ENCODE results near the gene MKRN2. TPM values are rescaled to one million over a fixed set of nuclear protein-coding genes. Genes with fewer than 3 reads are reported as not detected.
A peak's percentile ranks its signal among the peaks of the same experiment; 100 is the strongest.

Gene MKRN2
- total and polyA plus RNA-seq, 9 of the 15 experiments (the other 6 are each of a cell fraction or from before 2014, with no cell fraction given): 29.4 to 63.2 (median 42.9) TPM

GRCh38 chr3:12629560-12629959 lies 72.7 kb downstream of the MKRN2 start (continued):
- TF ChIP-seq ZNF318 (IDR thresholded peaks at IDR 0.05; ENCODE audit: borderline replicate concordance in 1 of 2, low read depth in 1 of 2) (no peak), E4F1 (CRISPR knock-in tag; IDR thresholded peaks at IDR 0.05; ENCODE audit: borderline replicate concordance) (no peak), NCOR1 (IDR thresholded peaks at IDR 0.05) (no peak), PPARD (CRISPR knock-in tag; IDR thresholded peaks at IDR 0.05) (no peak), ZNF589 (CRISPR knock-in tag; IDR thresholded peaks at IDR 0.05; ENCODE audit: low read depth) (0 out of 2 replicates have a peak, but pooled peaks have one; percentile 26), TRIM25 (IDR thresholded peaks at IDR 0.05; ENCODE audit: borderline replicate concordance) (no peak), ZNF140 (CRISPR knock-in tag; IDR thresholded peaks at IDR 0.05) (no peak), TEAD4 (IDR thresholded peaks at IDR 0.05; ENCODE audit: low read length) (peak; percentile 40; the same call in 1 of the 2 replicates), TEAD4 (CRISPR knock-in tag; IDR thresholded peaks at IDR 0.05; ENCODE audit: borderline replicate concordance) (no peak), KLF6 (CRISPR knock-in tag; IDR thresholded peaks at IDR 0.05; ENCODE audit: borderline replicate concordance) (no peak), ZBTB9 (CRISPR knock-in tag; IDR thresholded peaks at IDR 0.05) (no peak), RBBP5 (IDR thresholded peaks at IDR 0.05; ENCODE audit: borderline replicate concordance, insufficient read depth, low read length, poor library complexity, severe bottlenecking) (no peak)
